ENCODE results near the gene DENND4A.

GRCh38 chr15:65833501-65834205 is 41.6 kb upstream of the DENND4A start:
- no peak for TF ChIP-seq CTCF (IDR thresholded peaks at IDR 0.05)
- TF ChIP-seq POLR2A (IDR thresholded peaks at IDR 0.05) = no peak

All from lower leg skin (tissue), 3 donors.